Measurements from ENCODE around the gene GCK.

GCK gene

GRCh38 chr7:44189286-44189992 lies at the start of gene GCK:
Gene GCK, minus strand, starts transcription at chr7:44189439. Its CDS starts 486 bp downstream, at chr7:44188953.
- no peak within 1 kb of the TSS for H3K4me3 ChIP-seq (ENCODE audit: low read depth, low read length)
- no peak for DNase-seq (ENCODE audit: low read depth)
- TF ChIP-seq, protein P1, sequence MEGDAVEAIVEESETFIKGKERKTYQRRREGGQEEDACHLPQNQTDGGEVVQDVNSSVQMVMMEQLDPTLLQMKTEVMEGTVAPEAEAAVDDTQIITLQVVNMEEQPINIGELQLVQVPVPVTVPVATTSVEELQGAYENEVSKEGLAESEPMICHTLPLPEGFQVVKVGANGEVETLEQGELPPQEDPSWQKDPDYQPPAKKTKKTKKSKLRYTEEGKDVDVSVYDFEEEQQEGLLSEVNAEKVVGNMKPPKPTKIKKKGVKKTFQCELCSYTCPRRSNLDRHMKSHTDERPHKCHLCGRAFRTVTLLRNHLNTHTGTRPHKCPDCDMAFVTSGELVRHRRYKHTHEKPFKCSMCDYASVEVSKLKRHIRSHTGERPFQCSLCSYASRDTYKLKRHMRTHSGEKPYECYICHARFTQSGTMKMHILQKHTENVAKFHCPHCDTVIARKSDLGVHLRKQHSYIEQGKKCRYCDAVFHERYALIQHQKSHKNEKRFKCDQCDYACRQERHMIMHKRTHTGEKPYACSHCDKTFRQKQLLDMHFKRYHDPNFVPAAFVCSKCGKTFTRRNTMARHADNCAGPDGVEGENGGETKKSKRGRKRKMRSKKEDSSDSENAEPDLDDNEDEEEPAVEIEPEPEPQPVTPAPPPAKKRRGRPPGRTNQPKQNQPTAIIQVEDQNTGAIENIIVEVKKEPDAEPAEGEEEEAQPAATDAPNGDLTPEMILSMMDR (conservative IDR thresholded peaks at IDR 0.05; ENCODE audit: low read depth, low read length) = no peak

DNA sequence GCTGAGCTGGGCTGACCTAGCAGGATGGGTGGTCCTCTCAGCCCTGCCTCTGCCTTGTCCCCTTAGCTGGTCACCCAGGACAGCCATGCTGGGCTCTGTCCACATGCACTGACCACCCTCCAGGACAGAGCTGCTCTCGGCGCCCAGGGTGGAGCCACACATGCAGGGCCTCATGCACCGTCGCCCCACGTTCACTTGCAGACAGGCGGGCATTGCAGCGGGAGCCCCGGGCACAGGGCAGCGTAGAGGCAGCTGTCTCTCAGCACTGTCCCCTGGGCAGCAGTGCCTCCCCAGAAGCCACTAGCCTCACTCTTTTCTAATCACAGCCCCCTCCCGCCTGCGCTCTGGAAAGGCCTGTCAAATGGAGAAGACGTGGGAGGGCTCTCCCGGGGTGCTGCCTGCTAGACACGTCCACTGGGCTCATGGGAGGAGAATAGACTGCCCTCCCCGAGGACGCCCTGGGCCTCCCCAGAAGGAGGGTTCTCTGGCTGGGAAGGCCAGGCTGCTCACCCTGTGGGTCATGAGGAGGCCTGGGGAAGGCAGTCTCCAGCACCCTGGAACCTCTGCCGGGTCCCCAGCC lies 49.0 kb upstream of the GCK start:
- DNase-seq (ENCODE audit: low read depth) = no peak
- no peak overlapping the region for H3K4me3 ChIP-seq (ENCODE audit: low read depth, low read length)
- TF ChIP-seq, protein P1 (conservative IDR thresholded peaks at IDR 0.05; ENCODE audit: low read depth, low read length) = no peak

DNA sequence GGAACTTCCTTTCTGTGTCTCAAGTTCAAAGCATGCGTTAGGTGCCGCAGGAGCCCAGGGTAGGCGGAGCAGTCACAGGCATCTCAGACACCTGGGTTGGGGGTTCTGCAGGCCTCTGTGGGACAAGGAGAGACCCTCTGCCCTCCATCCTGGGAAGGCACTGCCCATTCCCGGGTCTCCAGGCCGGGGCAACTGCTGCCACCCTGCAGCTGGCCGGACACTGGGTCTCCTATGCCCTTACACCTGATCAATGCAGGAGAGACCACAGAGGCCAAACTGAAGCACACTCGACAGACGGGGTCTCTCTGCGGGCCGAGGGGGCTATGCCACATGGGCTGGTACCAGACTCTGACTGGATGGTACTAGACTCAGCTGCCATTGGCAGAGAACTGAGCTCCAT lies 48.5 kb upstream of the GCK start:
- no peak overlapping the region for H3K4me3 ChIP-seq (ENCODE audit: low read depth, low read length)
- TF ChIP-seq, protein P1 (conservative IDR thresholded peaks at IDR 0.05; ENCODE audit: low read depth, low read length) = no peak
- no peak for DNase-seq (ENCODE audit: low read depth)

DNA sequence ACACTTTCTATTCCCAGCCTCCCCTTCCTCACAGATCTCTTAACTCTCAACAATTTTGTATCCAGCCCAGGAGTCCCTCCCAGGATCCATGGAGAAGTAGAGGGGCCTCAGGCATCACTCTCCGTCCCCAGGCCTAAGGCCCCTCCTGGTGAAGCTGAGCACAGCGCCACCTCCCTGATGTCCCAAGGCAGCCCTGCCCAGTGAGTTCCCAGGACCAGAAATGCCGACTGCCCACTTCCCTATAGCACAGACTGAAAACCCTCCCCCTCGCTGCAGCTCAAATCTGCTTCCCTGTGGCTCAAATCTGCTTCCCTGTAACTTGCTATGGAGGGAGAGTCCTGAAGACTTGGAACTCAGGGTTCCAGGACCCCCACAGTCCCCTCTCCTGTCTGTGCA lies 47.1 kb upstream of the GCK start:
- TF ChIP-seq, protein P1 (conservative IDR thresholded peaks at IDR 0.05; ENCODE audit: low read depth, low read length) = no peak
- no peak for DNase-seq (ENCODE audit: low read depth)
- no peak overlapping the region for H3K4me3 ChIP-seq (ENCODE audit: low read depth, low read length)

GRCh38 chr7:44235582-44236332 lies 46.5 kb upstream of the GCK start:
- DNase-seq (ENCODE audit: low read depth) = no peak
- H3K4me3 ChIP-seq (ENCODE audit: low read depth, low read length) = no peak overlapping the region
- TF ChIP-seq, protein P1 (conservative IDR thresholded peaks at IDR 0.05; ENCODE audit: low read depth, low read length) = no peak

DNA sequence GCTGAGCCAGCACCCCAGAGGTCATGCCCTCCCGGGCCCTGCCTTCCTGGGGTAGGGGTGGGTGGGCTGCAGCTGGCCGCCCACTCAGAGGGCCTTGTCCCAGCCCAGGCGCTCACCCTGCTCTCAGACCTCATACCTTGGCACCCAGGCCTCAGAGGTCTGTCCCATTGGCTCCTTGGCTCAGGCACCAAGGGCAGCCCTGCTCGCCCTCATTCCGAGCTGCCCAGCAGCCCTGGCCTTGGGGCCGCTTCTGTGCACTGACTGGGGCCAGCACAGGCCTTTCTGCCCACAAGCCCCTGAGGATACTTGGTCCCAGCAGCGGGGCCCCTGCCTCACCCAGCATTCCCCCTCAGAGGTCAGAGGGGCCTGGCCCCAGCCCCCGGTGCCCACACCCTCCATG lies 45.8 kb upstream of the GCK start:
- no peak overlapping the region for H3K4me3 ChIP-seq (ENCODE audit: low read depth, low read length)
- TF ChIP-seq, protein P1 (conservative IDR thresholded peaks at IDR 0.05; ENCODE audit: low read depth, low read length) = no peak
- no peak for DNase-seq (ENCODE audit: low read depth)

All from choroid plexus epithelial cell (primary cell).